Adrenal gland (tissue), 5 donors: ENCODE results near the gene TBCC.

ENCODE experiments used
- POLR2A ChIP-seq, 2 donors: fragments of 450-650 bp; IDR thresholded peaks; one replicate each; pipeline ENCODE4 v1.6.1; 2017; ENCODE audit warnings: antibody characterized with exemption in 2 of 2, mild to moderate bottlenecking in 2 of 2, moderate library complexity in 1 of 2
- TF ChIP-seq, protein P1 (sequence below), 6 experiments: fragments of 450-650 bp in 4 of 6; fragments of 200-600 bp in 2 of 6; sonication (generic) in 1 of 6; IDR thresholded peaks; 1 replicate in 5 of 6; 2 replicates in 1 of 6; pipeline versions ENCODE4 v1.5.1 to v1.8.0; 2016 to 2021; ENCODE audit warnings: antibody characterized with exemption in 6 of 6, mild to moderate bottlenecking in 2 of 6, moderate library complexity in 1 of 6
- donor health status: DM: no; HTN: no; CAD: no.

- no peak for TF ChIP-seq POLR2A (IDR thresholded peaks at IDR 0.05)
- TF ChIP-seq, protein P1, sequence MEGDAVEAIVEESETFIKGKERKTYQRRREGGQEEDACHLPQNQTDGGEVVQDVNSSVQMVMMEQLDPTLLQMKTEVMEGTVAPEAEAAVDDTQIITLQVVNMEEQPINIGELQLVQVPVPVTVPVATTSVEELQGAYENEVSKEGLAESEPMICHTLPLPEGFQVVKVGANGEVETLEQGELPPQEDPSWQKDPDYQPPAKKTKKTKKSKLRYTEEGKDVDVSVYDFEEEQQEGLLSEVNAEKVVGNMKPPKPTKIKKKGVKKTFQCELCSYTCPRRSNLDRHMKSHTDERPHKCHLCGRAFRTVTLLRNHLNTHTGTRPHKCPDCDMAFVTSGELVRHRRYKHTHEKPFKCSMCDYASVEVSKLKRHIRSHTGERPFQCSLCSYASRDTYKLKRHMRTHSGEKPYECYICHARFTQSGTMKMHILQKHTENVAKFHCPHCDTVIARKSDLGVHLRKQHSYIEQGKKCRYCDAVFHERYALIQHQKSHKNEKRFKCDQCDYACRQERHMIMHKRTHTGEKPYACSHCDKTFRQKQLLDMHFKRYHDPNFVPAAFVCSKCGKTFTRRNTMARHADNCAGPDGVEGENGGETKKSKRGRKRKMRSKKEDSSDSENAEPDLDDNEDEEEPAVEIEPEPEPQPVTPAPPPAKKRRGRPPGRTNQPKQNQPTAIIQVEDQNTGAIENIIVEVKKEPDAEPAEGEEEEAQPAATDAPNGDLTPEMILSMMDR (IDR thresholded peaks at IDR 0.05): no peak
Measured at GRCh38 chr6:42709871-42710270, 36.0 kb downstream of the TBCC start.
